ENCODE measurements around the gene CDK19.

GRCh38 chr6:110728501-110728900 is 86.8 kb downstream of the CDK19 start:
- TF ChIP-seq ZNF408 (CRISPR knock-in tag; IDR thresholded peaks at IDR 0.05; ENCODE audit: low read depth) (no peak), TCF7L2 (IDR thresholded peaks at IDR 0.05; ENCODE audit: low read depth, low read length) (no peak), CREB3L1 (IDR thresholded peaks at IDR 0.05; ENCODE audit: borderline replicate concordance, low read depth) (no peak), L3MBTL2 (IDR thresholded peaks at IDR 0.05) (no peak), EZH2 (IDR thresholded peaks at IDR 0.05; ENCODE audit: borderline replicate concordance, low read depth, low read length) (no peak)

Data from K562 (cell line).